GM21717 (cell line): Measurements from ENCODE around the gene STK32C.
"Not testable (repeated sequence)": the region's sequence is repeated elsewhere in the genome, so short reads cannot be mapped to it uniquely, and the experiment has no call there.

ENCODE experiments used
- ATAC-seq: cut with Tn5 transposase; IDR thresholded peaks from one replicate; pipeline ENCODE4 v1.9.1; 2021; ENCODE audit warnings: mild to moderate bottlenecking, moderate library complexity; ENCODE audit not compliant: unreplicated experiment

STK32C gene

GRCh38 chr10:132220996-132221395 lies 86.8 kb downstream of the STK32C start:
- ATAC-seq: not testable (repeated sequence)

- ATAC-seq: no peak
Measured at GRCh38 chr10:132220061-132220460, 87.7 kb downstream of the STK32C start.

- ATAC-seq: no peak
Measured at GRCh38 chr10:132219486-132219885, 88.3 kb downstream of the STK32C start.

GRCh38 chr10:132216441-132216840 lies 91.3 kb downstream of the STK32C start:
- ATAC-seq: not testable (repeated sequence)

- no peak for ATAC-seq
Measured at GRCh38 chr10:132213917-132214316, 93.8 kb downstream of the STK32C start.

DNA sequence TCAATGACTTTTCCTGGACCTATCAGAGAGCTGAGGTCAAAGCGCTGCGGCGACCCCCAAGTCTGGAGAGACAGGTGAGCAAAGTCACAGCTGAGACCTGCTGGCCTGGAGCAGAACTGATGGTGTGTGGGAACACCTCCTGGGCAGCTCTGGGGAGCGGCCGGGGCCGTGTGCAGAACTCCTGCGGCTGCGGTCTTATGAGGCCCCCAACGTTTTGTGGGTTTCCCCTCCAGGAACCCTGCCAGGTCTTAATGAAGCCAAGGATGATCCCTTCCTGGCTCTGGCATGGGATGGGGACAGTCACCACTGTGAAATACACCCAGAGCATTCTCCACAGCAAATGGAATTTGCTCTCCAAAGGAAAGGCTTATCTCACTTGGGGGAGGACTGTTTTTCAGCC lies 94.9 kb downstream of the STK32C start:
- no peak for ATAC-seq

DNA sequence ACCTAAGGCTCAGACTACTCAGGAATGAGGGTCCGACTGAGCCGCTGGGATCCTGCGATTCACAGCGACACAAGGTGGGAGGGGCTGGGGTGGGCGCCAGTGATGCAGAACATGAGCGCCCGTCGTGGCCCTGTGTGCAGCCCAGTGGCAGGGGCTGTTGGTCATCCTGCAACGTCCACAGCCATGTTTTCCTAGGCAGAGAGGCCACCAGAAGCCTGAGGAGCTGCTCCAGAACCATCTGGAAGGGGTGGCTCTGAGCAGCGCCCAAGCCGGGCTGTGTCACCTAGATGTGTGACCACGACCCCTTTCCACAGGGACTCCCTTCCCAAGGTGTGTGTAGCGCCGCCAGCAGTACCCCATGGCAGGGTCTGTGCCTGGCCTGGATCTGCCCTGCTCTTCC lies 96.5 kb downstream of the STK32C start:
- no peak for ATAC-seq

- ATAC-seq: no peak
Measured at GRCh38 chr10:132210766-132211165, 97.0 kb downstream of the STK32C start.

- no peak for ATAC-seq
Measured at GRCh38 chr10:132209978-132210530, 97.7 kb downstream of the STK32C start.

DNA sequence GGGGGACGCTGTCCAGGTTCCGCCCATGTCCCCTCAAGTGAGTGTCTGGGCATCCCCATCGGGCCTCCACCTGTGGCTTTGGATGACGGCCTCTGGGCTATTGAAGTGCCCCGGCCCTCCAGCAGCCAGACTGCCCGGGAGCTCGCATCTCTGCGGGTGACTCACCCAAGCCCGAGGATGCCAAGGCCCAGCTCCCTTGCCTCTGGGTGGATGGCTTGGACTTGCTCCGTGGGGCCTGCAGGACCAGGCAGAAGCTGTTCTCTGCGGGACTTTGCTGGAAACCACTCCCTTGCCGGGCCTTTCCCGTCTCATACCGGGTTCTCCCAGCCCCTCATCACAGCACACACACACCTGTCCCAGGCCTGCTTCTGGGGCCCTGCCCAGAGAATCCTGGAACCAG lies 98.6 kb downstream of the STK32C start:
- ATAC-seq: no peak

DNA sequence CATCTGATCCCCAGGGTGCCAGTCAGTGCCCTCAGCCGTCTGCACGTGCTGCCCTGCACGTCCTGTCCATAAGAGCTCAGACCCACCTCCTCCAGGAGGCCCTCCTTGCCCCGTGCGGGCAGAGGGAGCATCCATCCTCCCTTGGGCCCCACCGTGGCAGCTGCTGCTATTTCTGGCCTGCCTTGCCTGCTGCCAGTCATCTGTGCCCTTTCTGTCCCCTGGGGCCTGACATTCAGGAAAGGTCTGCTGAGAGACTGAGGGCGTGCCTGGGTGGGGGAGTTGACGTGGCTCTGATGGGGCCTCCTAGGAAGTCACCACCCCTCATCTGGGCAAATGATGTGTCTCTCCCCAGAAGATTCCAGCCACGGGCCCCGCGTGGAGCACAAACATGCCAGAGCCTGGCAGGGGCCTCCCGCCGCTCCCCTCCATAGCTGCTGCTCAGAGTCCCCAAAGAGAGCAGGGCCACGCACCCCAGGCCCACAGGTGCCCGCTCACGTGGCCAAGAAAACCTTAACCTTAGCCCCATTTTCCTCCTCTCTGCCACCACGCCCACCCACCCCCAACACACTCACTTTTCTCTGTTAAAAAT lies 99.2 kb downstream of the STK32C start:
- no peak for ATAC-seq

- no peak for ATAC-seq
Measured at GRCh38 chr10:132207536-132208461, 100.0 kb downstream of the STK32C start.

DNA sequence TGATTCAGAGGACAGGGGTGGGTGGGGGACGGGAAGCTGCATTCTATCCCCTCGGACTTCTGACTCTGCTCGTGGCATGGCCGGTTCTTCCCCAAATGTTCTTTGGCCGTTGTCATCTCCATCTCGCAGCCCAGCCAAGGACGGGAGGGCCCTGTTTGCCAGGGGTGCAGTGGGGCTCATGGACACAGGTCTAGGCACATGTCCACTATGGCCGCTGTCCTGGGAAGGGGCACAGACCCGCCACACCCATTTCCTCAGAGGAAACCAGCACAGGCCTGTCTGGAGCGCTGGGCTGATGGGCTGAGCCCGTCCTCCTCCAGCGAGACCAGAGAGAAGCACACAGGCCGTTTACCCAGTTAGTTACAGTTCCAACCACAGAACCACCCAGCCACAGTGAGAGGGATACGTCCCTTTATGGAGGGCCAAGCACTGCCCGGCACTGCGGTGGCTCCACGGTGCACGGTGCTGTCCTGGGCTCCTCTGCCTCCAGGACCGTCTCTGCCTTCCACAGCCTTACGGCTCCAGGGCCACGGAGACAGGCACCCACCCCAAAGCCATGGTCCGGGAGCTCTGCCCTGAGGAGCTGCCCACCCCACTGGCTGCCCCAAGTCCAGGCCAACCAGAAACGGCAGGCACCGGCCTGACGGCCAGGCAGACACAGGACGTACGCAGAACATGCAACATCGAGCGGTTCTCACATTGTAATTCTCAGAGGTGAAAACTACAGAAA lies 100.8 kb downstream of the STK32C start:
- no peak for ATAC-seq

DNA sequence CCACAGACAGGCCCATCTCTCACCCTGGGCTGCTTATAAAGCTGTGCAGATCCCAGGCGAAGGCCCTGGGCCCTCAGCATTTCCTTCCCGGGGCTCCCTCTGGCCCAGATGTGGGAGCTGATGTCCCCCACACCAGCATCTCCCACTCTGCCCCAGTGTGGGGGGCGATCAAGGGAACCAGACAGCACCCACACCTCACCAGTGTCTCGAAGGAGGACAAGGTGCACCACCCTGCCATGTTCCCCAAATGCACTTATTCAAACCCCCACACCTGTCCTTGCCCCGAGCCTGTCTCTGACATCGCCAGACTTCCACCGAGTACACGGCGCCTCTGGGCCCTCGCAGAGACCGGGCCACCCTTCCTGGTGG lies 101.4 kb downstream of the STK32C start:
- ATAC-seq: no peak

DNA sequence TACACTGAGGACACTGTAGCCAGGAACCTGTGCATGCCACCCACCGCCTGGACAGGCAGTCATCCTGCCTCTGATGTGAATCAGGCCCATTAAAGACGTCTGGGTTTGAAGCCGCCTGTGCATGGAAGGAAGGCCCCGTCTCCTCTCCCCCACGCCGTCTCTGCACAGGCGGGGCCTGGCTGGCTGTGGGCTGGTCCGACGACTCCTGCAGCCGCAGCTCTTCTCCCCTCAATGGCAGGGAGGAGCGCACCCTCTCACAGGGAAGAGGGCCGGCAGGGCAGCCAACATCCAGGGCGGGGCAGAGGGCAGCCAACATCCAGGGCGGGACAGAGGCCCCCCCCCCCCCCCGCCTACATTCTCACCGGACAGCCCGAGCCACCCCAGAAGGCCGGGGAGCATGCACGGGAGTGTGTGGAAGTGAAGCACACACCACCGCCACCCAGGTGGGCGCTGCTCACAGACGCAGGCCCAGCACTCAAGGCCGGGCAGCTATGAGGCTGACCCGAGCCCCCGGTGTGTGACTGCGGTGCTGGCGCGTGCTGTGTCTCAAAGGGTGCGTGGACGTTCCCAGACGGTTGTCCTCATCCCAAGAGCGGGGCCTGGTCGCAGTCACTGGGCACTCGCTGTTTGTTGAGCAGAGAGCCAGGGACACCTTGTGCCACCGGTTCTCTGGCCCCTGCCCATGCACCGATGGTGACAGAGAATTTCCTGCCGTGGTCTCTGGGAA lies 101.9 kb downstream of the STK32C start:
- no peak for ATAC-seq

DNA sequence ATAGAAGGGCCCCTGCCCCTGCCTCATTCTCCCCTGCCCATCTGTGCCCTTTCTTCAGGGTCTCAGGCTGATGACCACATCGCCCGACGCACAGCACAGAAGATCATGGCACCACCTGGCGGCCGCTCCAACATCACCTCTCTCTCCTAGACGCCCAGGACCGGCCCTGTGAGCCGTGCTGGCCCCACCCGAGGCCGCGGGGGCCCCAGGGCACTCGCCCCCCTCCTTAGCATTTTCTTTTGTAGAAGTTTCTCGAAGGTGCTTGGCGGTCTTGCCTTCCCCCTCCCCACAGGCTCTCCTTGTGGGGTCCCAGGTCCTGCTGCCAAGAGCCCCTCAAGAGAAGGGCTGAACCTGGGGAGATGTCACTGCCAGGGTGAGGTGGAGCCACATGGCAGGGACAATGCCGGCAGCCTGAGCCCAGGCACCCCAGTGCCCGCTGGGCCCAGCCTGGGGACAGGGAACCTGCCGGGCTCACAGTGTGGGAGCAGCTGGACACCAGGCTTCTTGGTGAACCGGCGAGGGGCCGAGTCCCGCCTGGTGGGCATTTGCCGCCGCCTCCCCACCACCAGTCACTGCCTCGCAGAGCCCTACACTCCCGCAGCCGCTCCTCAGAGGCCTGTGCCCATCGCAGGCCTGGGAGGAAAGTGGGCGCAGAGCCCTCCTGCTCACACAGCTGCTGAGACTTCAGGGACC lies 102.8 kb downstream of the STK32C start:
- no peak for ATAC-seq

- no peak for ATAC-seq
Measured at GRCh38 chr10:132204078-132204780, 103.5 kb downstream of the STK32C start.

- no peak for ATAC-seq
Measured at GRCh38 chr10:132203256-132204077, 104.3 kb downstream of the STK32C start.
